ENCODE measurements around the gene DYNLL1. TPM values are rescaled to one million over a fixed set of nuclear protein-coding genes. Genes with fewer than 3 reads are reported as not detected.
A peak's percentile ranks its signal among the peaks of the same experiment; 100 is the strongest.

Gene DYNLL1
- total RNA-seq, 1 donor from 2014 or later, result 380 TPM

GRCh38 chr12:120536064-120536791 lies 40.3 kb downstream of the DYNLL1 start:
- no peak for TF ChIP-seq CTCF (IDR thresholded peaks at IDR 0.05; ENCODE audit: insufficient read depth, low read length, poor library complexity, severe bottlenecking)
- H3K4me3 ChIP-seq (ENCODE audit: low read depth, low read length), result peak overlapping the region; percentile 84
- no peaks in the 10 kb centered on the region for H3K27me3 ChIP-seq (ENCODE audit: control insufficient read depth, insufficient read depth, low read length)
- no peaks in the 10 kb centered on the region for H3K36me3 ChIP-seq (ENCODE audit: control insufficient read depth, insufficient read depth, low read length)
- DNase-seq (ENCODE audit: low read depth), result no peak

GRCh38 chr12:120537856-120538220 lies 41.9 kb downstream of the DYNLL1 start:
- DNase-seq (ENCODE audit: low read depth), result no peak
- H3K36me3 ChIP-seq (ENCODE audit: control insufficient read depth, insufficient read depth, low read length), result no peaks in the 10 kb centered on the region
- TF ChIP-seq CTCF (IDR thresholded peaks at IDR 0.05; ENCODE audit: insufficient read depth, low read length, poor library complexity, severe bottlenecking), result no peak
- no peaks in the 10 kb centered on the region for H3K27me3 ChIP-seq (ENCODE audit: control insufficient read depth, insufficient read depth, low read length)
- H3K4me3 ChIP-seq (ENCODE audit: low read depth, low read length), result no peak overlapping the region

GRCh38 chr12:120538281-120539156 lies 42.6 kb downstream of the DYNLL1 start:
- no peak overlapping the region for H3K4me3 ChIP-seq (ENCODE audit: low read depth, low read length)

GRCh38 chr12:120539303-120539702 lies 43.4 kb downstream of the DYNLL1 start:
- no peaks in the 10 kb centered on the region for H3K27me3 ChIP-seq (ENCODE audit: control insufficient read depth, insufficient read depth, low read length)
- no peak for DNase-seq (ENCODE audit: low read depth)
- no peak for TF ChIP-seq CTCF (IDR thresholded peaks at IDR 0.05; ENCODE audit: insufficient read depth, low read length, poor library complexity, severe bottlenecking)
- H3K36me3 ChIP-seq (ENCODE audit: control insufficient read depth, insufficient read depth, low read length), result no peaks in the 10 kb centered on the region
- H3K4me3 ChIP-seq (ENCODE audit: low read depth, low read length), result no peak overlapping the region

More at GRCh38 chr12:120538281-120539156, 42.6 kb downstream of the DYNLL1 start:
- H3K36me3 ChIP-seq (ENCODE audit: control insufficient read depth, insufficient read depth, low read length), result no peaks in the 10 kb centered on the region
- peak; percentile 29 for DNase-seq (ENCODE audit: low read depth)
- H3K27me3 ChIP-seq (ENCODE audit: control insufficient read depth, insufficient read depth, low read length), result no peaks in the 10 kb centered on the region
- TF ChIP-seq CTCF (IDR thresholded peaks at IDR 0.05; ENCODE audit: insufficient read depth, low read length, poor library complexity, severe bottlenecking), result no peak

- TF ChIP-seq CTCF (IDR thresholded peaks at IDR 0.05; ENCODE audit: insufficient read depth, low read length, poor library complexity, severe bottlenecking), result no peak
- Histone ChIP-seq H3K36me3 (ENCODE audit: control insufficient read depth, insufficient read depth, low read length) (no peaks in the 10 kb centered on the region), H3K4me3 (ENCODE audit: low read depth, low read length) (no peak overlapping the region), H3K27me3 (ENCODE audit: control insufficient read depth, insufficient read depth, low read length) (no peaks in the 10 kb centered on the region)
- no peak for DNase-seq (ENCODE audit: low read depth)
Measured at GRCh38 chr12:120540445-120540844, 44.5 kb downstream of the DYNLL1 start.

All from kidney epithelial cell (primary cell).